ENCODE measurements around the gene IL9R. TPM values are rescaled to one million over a fixed set of nuclear protein-coding genes. Genes with fewer than 3 reads are reported as not detected.
"Not testable (repeated sequence)": the region's sequence is repeated elsewhere in the genome, so short reads cannot be mapped to it uniquely, and the experiment has no call there.

IL9R gene
- not detected for total RNA-seq
- long read RNA-seq: 0 reads

- ATAC-seq (no peak), DNase-seq (ENCODE audit: missing footprints) (no peak)
- intact Hi-C loops (cut with DNase I): no loop called here
These were observed at the start of gene IL9R for GRCh38 chrX:155997436-155997835. Gene IL9R, plus strand, starts transcription at chrX:155997696. Its CDS starts 64 bp downstream, at chrX:155997760.

- intact Hi-C loops (cut with DNase I): no loop called here
- no peak for ATAC-seq
These were observed 48.4 kb upstream of the IL9R start for GRCh38 chrX:155949098-155949497.

DNA sequence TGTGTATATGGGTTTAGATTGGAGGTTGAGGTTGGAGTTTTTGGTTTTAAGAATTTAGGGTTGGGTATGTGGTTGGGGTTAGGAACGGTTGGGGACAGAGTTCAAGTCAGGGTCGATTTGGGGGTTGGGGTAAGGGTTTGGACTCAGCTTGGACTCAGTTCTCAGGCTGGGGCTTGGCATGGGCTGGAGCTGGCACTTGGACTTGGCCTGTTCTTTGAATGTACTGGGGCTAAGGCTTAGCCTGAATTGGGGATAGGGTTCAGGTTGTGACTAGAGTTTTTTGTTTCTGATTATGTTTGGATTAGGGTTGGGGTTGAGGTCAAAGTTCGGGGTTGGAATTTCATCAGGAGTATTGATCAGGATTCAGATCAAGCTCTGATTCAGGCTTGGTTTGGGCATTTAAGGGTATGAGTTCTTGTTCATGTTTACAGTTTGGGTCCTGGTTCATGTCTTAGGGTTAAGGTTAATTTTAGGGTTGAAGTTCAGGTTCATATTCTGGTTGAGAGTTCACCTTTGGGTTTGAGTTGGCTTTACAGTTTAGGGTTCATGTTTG lies 46.2 kb upstream of the IL9R start:
- DNase-seq (ENCODE audit: missing footprints): no peak
- no peak for ATAC-seq
- intact Hi-C loops (cut with DNase I): no loop called here

More at GRCh38 chrX:155949098-155949497, 48.4 kb upstream of the IL9R start:
- DNase-seq (ENCODE audit: missing footprints): no peak

- ATAC-seq: no peak
- DNase-seq (ENCODE audit: missing footprints): no peak
- intact Hi-C loops (cut with DNase I): no loop called here
These were observed 44.4 kb upstream of the IL9R start for GRCh38 chrX:155953055-155953454.

DNA sequence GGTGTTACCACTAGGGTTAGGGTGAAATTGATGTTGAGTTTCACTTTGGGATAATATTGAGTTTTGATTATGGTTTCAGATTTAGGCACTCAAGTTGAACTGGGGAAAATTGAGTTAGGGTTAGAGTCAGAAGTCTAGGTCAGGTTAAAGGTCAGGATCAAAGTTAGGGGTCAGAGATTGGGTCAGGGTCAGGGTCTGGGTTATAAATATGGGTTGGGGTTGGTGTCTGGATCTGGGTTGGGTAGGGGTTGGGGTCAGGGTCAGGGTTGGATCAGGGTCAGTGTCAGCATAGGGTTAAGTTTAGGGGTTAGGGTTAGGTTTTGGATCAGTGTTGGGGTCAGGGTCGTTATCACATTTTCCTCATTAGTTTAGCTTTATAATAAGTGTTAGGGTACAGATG lies 42.7 kb upstream of the IL9R start:
- DNase-seq (ENCODE audit: missing footprints) (no peak), ATAC-seq (no peak)
- intact Hi-C loops (cut with DNase I): no loop called here

- ATAC-seq: no peak
These were observed 41.4 kb upstream of the IL9R start for GRCh38 chrX:155956099-155956498.

DNA sequence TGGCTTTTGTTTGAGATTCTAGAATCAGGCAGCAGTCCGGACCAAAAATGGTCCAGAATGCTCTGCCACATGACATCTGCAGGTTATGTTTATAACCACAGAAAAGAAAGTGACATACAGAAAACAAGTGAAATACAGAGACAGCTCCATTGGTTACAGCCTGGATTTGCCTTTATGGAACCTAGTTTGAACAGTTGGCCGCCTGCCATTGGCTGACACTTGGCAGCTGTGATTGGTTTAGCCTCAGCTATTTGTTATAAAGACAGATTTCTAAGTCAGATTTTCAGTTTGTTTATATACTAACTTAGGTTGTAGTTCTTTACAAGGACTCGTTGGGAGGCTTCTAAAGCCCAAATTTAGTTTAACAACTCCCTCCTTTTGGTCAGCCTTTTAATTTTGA lies 40.8 kb upstream of the IL9R start:
- intact Hi-C loops (cut with DNase I): no loop called here
- DNase-seq (ENCODE audit: missing footprints) (no peak), ATAC-seq (no peak)

More at GRCh38 chrX:155956099-155956498, 41.4 kb upstream of the IL9R start:
- DNase-seq (ENCODE audit: missing footprints): no peak
- intact Hi-C loops (cut with DNase I): no loop called here

DNA sequence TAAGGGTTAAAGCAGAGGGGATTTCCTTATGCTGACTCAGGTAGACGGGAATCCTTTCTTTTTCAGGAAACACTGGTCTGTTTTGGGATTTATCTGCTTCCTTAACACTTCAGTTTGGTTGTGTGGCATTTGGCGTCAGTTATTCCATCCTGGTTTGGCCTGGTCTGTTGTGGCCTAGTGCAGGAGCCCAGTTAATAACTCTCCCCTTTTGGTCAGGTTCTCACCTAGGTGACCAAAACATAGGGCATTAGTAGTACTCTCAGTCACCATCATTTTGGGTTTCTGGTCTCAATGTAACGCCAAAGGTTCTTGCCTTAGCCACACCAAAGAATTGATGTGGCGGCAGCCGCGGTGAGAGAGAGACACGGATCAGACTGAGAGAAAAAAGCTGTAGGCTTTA lies 39.7 kb upstream of the IL9R start:
- intact Hi-C loops (cut with DNase I): no loop called here
- DNase-seq (ENCODE audit: missing footprints): no peak
- ATAC-seq: no peak

DNA sequence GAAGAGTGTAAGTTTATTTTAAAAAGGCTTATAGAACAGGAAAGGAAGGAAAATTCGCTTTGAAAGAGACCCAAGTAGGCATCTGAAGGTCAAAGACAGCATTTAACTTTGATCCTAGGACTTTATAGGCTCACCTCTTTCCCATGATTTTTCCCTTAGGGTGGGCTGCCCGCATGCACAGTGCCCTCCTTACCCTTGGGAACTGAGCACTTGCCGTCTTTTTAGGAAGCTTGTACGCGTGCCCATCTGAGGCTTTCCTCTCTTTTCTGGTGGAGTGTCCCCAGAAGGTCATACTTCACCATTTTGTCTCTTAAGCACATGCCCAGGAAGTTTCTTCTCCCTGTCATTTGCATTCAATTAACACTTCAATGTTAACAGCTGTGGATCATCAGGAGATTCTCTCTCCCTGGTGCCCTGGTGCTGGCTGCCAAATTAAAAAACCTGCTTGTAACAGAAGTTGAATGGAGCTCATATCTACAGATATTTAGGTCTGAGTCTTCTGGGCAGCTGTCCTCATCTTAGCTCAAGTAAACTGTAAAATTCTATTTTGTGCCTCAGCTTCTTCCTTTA lies 38.4 kb upstream of the IL9R start:
- DNase-seq (ENCODE audit: missing footprints): no peak

DNA sequence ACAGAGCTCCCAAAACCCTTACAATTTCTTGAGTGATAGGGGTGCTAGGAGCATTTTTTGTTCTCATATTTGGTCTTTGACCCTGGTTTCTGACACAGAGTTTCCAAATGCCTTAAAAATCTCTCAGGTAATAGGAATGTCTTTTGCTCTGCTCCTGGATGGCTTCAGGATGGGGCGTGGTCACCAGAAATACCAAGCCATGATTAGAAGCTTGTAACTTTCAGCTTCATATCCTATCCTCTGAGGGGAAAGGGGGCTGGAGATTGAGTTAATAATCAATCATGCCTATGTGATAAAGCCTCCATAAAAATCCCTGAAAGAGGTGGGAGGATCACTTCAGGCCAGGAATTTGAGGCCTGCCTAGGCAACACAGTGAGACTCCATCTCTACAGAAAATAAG lies 34.6 kb upstream of the IL9R start:
- intact Hi-C loops (cut with DNase I): no loop called here
- ATAC-seq (no peak), DNase-seq (ENCODE audit: missing footprints) (no peak)

More for the DNA sequence above, 38.4 kb upstream of the IL9R start:
- ATAC-seq: no peak
- intact Hi-C loops (cut with DNase I): no loop called here

GRCh38 chrX:155966876-155967275 lies 30.6 kb upstream of the IL9R start:
- no peak for ATAC-seq
- no peak for DNase-seq (ENCODE audit: missing footprints)
- intact Hi-C loops (cut with DNase I): no loop called here

GRCh38 chrX:155967653-155968325 lies 29.7 kb upstream of the IL9R start:
- DNase-seq (ENCODE audit: missing footprints): no peak
- intact Hi-C loops (cut with DNase I): no loop called here
- ATAC-seq: no peak

DNA sequence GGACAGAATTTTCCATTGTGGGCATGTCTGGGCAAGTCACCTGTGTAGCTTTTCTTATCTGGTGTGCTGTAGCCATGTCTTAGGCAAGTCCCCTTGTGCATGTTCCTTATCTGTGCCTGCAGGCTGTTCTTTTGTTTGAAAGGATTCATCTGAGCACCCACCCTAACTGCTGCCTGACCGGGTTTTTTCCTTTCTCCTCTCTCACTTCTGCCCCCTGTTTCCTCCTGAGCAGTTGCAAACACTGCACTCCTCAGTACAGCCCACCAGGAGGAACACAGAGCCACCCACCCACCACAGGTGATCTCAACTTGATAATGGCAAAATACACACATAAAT lies 29.2 kb upstream of the IL9R start:
- intact Hi-C loops (cut with DNase I): no loop called here
- DNase-seq (ENCODE audit: missing footprints) (no peak), ATAC-seq (no peak)

DNA sequence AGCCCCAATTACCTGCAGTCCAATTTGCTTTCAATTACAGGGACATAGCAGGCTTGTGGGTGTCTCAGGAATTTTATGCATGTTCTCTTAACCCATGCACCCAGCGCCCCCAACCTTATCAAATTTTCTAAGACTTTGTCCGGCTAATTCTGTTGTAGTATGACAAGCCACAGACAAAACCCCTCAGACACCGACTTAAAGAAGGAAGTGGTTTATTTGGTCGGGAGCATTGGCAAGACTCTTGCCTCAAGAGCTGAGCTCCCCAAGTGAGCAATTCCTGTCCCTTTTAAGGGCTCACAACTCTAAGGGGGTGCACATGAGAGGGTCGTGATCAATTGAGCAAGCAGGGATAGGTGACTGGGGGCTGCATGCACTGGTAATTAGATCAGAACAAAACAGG lies 28.7 kb upstream of the IL9R start:
- intact Hi-C loops (cut with DNase I): no loop called here
- no peak for ATAC-seq
- no peak for DNase-seq (ENCODE audit: missing footprints)

- ATAC-seq; DNase-seq (ENCODE audit: missing footprints); intact Hi-C loops (cut with DNase I): not testable (repeated sequence)
These were observed 25.8 kb upstream of the IL9R start for GRCh38 chrX:155971658-155972057.

DNA sequence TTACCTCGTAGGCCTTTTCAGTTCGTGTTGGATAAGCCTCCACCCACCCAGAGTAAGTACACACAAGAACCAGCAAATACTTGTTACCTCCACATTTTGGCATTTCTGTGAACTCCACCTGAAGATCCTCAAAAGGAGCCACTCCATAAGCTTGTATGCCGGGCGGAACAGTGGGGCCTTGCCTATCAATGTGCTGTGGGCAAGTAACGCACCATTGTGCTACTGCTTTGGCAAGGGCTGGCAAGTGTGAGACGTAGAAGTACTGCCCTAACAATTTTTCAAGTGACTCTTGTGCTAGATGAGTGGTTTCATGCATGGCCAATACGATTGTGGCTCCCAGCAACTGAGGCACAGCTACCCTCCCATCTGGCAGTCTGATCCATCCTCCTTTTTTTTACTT lies 25.3 kb upstream of the IL9R start:
- ATAC-seq; intact Hi-C loops (cut with DNase I); DNase-seq (ENCODE audit: missing footprints): not testable (repeated sequence)

DNA sequence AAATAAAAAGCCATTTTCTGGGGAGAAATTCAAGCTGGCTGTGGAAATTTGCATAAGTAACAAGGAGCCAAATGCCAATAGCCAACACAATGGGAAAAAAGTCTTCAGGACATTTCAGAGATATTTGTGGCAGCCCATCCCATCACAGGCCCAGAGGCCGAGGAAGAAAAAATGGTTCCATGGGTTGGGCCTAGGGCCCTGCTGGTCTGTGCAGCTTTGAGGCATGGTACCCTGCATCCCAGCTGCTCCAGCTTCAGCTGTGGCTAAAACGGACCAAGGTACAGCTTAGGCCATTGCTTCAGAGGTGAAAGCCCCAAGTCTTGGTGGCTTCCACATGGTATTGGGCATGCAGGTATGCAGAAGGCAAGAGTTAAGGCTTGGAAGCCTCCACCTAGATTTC lies 14.2 kb upstream of the IL9R start:
- intact Hi-C loops (cut with DNase I): no loop called here
- DNase-seq (ENCODE audit: missing footprints): no peak
- ATAC-seq: no peak

DNA sequence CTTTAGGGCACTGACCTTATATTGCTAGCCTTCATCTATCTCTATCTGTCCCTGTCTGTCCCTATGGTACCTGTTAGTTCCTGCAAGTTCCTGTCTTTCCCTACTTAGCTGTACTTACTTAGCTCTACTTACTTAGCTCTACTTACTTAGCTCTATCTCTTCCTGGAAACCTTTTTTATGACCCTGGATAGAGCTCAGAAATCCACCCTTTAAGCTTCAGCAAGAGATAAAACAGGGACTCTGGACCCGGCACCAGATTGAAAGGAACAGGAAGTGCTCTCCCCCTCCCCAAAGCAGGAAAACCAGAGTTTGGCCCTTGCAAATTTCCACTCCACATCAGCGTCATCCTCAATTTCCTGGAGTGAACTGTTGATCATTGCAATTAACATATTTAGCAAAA lies 12.3 kb upstream of the IL9R start:
- intact Hi-C loops (cut with DNase I): no loop called here
- ATAC-seq (no peak), DNase-seq (ENCODE audit: missing footprints) (no peak)

DNA sequence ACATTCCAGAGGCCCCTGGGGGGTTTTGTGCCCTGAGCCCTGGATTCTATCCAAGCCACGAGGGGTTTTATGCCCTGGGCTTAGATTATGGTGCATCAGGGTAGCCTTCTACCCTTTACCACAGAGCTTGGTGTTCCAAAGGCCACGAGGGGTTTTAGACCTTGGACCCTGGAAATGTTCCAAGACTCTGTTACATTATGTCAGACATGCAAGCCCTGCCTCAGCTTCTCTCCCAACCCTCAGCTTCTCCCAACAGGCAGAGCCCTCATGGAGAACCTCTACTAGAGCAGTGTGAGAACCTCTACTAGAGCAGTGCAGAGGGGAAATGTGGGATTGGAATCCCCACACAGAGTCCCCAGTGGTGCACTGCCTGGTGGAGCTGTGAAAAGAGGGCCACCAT lies 10.5 kb upstream of the IL9R start:
- DNase-seq (ENCODE audit: missing footprints); ATAC-seq; intact Hi-C loops (cut with DNase I): not testable (repeated sequence)

DNA sequence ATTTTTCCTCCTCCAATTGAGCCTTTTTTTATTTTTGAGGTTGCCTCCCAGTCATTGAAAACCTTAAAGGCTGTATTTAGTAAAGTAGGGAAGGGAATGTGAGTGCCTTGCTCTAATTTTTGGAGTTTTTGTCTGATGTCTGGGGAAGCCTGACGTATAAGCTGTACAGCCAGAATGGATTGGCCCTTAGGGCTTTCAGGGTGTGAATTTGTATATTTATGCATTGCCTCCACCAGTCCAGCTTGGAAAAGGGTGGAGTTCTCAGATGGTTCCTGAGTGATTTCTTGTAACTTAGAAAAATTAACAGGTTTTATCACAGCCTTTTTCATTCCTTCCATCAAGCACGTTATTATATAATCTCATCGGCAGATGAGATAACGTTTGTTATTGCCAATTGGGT lies 8.6 kb upstream of the IL9R start:
- intact Hi-C loops (cut with DNase I): no loop called here
- ATAC-seq (no peak), DNase-seq (ENCODE audit: missing footprints) (no peak)

DNA sequence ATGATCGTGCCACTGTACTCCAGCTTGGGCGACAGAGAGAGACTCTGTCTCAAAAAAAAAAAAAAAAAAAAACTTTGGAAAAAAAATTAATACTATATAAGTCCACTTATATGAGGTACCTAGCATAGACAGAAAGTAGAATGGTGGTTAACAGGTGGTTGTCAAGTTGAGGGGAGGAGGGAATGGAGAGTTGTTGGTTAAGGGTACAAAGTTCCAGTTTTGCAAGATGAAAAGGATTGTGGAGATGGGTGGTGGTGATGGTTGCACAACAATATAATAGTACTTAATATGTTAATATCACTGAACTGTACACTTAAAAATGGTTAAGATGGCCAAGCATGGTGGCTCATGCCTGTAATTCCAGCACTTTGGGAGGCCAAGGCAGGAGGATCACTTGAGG lies 4.1 kb upstream of the IL9R start:
- no peak for ATAC-seq
- intact Hi-C loops (cut with DNase I): no loop called here
- no peak for DNase-seq (ENCODE audit: missing footprints)

Measured in Right ventricle myocardium inferior (tissue), 1 donor.